Astrocyte of the cerebellum (primary cell): ENCODE results near the gene ANGPTL1.

Experiments used
- DNase-seq: peaks from one replicate; pipeline ENCODE4 v3.0.0-alpha.2; 2011; ENCODE audit warnings: low read depth
- H3K4me3 ChIP-seq: 2 replicates; pipeline ENCODE4 v1.5.1; 2011; ENCODE audit warnings: mild to moderate bottlenecking, low read depth, low read length, moderate library complexity
- in situ Hi-C: cut with HindIII; loops from 2 replicates; pipeline ENCODE4 v1.10.0; 2017; ENCODE audit warnings: low sequenced_read_pairs
- TF ChIP-seq, protein P1 (sequence below): IDR thresholded peaks from 2 replicates; pipeline ENCODE4 v1.5.1; 2012; ENCODE audit warnings: low read length, low read depth, moderate library complexity, mild to moderate bottlenecking; ENCODE audit errors: missing control alignments

Gene ANGPTL1

DNA sequence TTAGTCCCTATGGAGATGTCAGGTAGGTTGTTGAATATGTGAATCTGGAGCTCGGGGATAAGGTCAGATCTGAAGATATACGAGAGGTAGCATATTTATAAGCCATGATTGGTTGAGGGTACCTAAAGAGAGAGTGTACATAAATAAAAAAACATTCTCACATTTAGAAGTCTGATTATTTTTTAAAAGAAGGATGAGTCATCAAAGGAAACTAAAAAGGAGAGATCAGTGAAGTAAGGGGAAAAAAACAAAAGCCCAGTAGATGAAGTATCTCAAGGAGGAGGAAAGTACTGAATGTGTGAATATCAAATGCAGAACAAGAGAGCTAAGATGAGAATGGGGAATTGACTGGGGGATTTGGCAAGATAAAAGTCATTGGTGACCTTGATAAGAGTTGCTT is 15.7 kb upstream of the ANGPTL1 start:
- TF ChIP-seq, protein P1, sequence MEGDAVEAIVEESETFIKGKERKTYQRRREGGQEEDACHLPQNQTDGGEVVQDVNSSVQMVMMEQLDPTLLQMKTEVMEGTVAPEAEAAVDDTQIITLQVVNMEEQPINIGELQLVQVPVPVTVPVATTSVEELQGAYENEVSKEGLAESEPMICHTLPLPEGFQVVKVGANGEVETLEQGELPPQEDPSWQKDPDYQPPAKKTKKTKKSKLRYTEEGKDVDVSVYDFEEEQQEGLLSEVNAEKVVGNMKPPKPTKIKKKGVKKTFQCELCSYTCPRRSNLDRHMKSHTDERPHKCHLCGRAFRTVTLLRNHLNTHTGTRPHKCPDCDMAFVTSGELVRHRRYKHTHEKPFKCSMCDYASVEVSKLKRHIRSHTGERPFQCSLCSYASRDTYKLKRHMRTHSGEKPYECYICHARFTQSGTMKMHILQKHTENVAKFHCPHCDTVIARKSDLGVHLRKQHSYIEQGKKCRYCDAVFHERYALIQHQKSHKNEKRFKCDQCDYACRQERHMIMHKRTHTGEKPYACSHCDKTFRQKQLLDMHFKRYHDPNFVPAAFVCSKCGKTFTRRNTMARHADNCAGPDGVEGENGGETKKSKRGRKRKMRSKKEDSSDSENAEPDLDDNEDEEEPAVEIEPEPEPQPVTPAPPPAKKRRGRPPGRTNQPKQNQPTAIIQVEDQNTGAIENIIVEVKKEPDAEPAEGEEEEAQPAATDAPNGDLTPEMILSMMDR, result no peak
- in situ Hi-C loops, result no loop called here
- DNase-seq, result no peak
- H3K4me3 ChIP-seq, result no peak overlapping the region

DNA sequence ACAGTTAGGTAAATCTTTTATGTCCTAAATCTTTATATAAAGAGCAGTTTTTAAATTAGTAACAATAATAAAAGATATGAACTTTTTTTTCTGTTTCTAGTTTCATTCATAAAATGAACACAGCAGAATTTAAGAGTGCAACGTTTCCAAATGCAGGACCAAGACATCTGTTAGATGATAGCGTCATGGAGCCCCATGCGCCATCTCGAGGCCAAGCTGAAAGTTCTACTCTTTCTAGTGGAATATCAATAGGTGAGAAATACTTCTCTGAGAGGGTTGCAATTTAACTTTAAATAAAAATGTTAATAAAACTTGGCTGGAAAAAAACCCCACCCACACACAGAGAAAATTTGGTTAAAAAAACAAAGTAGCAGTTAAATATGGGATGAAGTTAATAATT is 15.0 kb upstream of the ANGPTL1 start:
- in situ Hi-C loops, result no loop called here
- H3K4me3 ChIP-seq, result no peak overlapping the region
- no peak for DNase-seq
- TF ChIP-seq, protein P1, result no peak

DNA sequence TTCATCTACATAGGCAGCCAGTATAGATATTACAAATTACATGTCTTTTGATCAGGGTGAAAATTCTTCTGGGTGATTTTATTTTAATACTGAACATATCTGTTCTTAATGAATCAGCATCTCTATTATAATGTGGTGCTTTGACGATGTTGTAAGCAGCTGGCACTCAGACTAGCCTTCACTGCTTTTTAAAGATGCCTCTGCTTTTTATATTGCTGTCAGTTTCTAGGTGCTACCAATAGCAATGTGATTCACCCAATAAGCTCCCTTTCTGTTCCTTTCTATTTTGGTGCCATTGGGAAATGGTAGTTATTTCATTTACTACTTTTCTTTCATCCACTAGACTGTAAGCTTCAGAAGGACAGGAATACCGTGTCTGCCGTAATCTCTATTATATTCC is 11.1 kb upstream of the ANGPTL1 start:
- H3K4me3 ChIP-seq, result no peak overlapping the region
- in situ Hi-C loops, result no loop called here
- no peak for DNase-seq
- TF ChIP-seq, protein P1, result no peak

DNA sequence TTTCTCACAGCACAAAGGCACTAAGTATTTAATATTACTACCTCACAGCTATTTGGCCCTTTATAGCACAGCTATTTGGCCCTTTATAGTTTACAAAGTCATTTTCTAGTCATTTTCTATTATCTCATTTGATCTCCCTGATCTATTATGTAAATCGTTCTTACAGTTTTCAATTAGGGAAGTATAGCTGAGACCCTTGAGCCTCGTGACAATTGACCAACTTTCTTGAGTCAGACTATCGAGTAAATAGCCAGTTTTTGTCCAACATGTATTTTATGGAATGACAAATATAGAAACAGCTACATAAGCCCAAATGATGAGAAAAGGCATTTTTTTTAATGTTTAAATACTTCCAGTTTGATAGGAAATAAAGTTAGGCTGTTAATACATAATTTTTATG is 7.0 kb upstream of the ANGPTL1 start:
- no peak for DNase-seq
- in situ Hi-C loops, result no loop called here
- TF ChIP-seq, protein P1, result no peak
- H3K4me3 ChIP-seq, result no peak overlapping the region

DNA sequence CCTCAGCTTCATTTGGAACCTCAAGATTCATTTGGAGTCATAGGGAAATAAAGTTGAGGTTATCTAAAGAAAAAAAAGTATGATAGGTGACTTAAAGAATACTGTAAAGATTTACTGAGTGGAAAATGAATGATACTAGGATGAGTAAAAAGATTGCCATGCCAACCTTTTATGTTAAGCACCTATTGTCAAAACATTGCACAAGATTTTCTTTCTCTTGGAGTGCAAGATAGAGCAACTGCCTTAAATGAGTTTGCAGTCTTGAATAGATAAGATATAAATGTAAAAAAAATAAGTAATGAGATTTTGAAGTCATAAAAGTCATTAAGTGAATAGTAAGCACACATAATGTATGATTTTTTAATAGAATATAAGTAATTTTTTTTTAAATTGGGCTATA is 5.1 kb upstream of the ANGPTL1 start:
- no peak for DNase-seq
- TF ChIP-seq, protein P1, result no peak
- no peak overlapping the region for H3K4me3 ChIP-seq
- in situ Hi-C loops, result no loop called here

DNA sequence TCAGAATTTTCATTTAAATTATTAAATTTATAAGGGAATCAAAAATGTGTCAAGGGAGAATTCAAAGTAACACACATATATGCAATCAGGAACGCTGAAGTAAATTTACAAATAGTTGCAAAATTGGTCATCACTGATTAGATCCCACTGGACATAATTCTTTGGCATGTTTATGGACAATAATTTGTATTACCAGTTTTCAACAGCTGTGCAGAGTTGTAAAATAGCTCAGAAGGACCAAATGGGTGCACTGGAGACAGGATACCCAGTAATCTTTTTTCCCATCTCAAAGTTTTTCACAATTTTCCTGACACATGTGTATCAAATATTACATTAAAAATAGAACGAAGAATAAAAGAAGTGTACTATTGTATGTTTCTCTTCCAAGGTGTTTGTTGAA is 4.1 kb upstream of the ANGPTL1 start:
- H3K4me3 ChIP-seq, result no peak overlapping the region
- TF ChIP-seq, protein P1, result no peak
- in situ Hi-C loops, result no loop called here
- DNase-seq, result no peak
